ENCODE results near the gene RNH1.

GRCh38 chr11:536841-537621, 30.0 kb upstream of the RNH1 start, which contains the start of gene LRRC56:
- TF ChIP-seq TAF1 (IDR thresholded peaks at IDR 0.05; ENCODE audit: borderline replicate concordance, low read depth, low read length) = no peak
- no peak for TF ChIP-seq PBX3 (IDR thresholded peaks at IDR 0.05)
- no peak for TF ChIP-seq CTCF (IDR thresholded peaks at IDR 0.05)
- TF ChIP-seq REST (IDR thresholded peaks at IDR 0.05; ENCODE audit: low read depth, low read length) = no peak
- no peak for TF ChIP-seq JUND (IDR thresholded peaks at IDR 0.05)
- TF ChIP-seq EP300 (IDR thresholded peaks at IDR 0.05; ENCODE audit: borderline replicate concordance in 1 of 2, low read depth in 1 of 2, low read length in 1 of 2) = no peak
- no peak for TF ChIP-seq RCOR1 (IDR thresholded peaks at IDR 0.05; ENCODE audit: low read length)
- no peak for TF ChIP-seq POLR2AphosphoS5 (IDR thresholded peaks at IDR 0.05; ENCODE audit: low read depth, low read length)
- no peak for TF ChIP-seq RFX5 (IDR thresholded peaks at IDR 0.05; ENCODE audit: low read length)
- no peak for TF ChIP-seq MXI1 (IDR thresholded peaks at IDR 0.05; ENCODE audit: low read depth, low read length)

All from SK-N-SH (cell line).